Gastrocnemius medialis (tissue), 4 donors: ENCODE results near the gene LRMDA.

Experiments used
- CTCF ChIP-seq, 5 experiments: fragments of 450-650 bp in 3 of 5; fragments of 200-600 bp in 2 of 5; sonication (generic) in 2 of 5; IDR thresholded peaks in 4 of 5; conservative IDR thresholded peaks in 1 of 5; 1 replicate in 4 of 5; 2 replicates in 1 of 5; pipeline ENCODE4 v1.5.1; 2016 to 2019; ENCODE audit warnings: antibody characterized with exemption in 5 of 5, mild to moderate bottlenecking in 3 of 5, moderate library complexity in 3 of 5
- POLR2A ChIP-seq, 2 donors: fragments of 450-650 bp; IDR thresholded peaks; one replicate each; pipeline ENCODE4 v1.6.1; 2017; ENCODE audit warnings: antibody characterized with exemption in 2 of 2, mild to moderate bottlenecking in 2 of 2, moderate library complexity in 2 of 2

GRCh38 chr10:76302481-76302880 lies 871.1 kb downstream of the LRMDA start:
- TF ChIP-seq CTCF (IDR thresholded peaks at IDR 0.05 in 4 of 5, conservative IDR thresholded peaks at IDR 0.05 in 1 of 5) (no peak), POLR2A (IDR thresholded peaks at IDR 0.05) (no peak)
